ENCODE results near the gene CHRNE.
"Not testable (repeated sequence)": the region's sequence is repeated elsewhere in the genome, so short reads cannot be mapped to it uniquely, and the experiment has no call there.

Gene CHRNE

GRCh38 chr17:4939796-4940554 is 37.1 kb upstream of the CHRNE start, which contains the start of the genes RNF167 and SLC25A11:
Gene RNF167, plus strand, starts transcription at chr17:4940268. Its CDS starts 642 bp downstream, at chr17:4940910.
Gene SLC25A11, minus strand, starts transcription at chr17:4940046. Its CDS starts 136 bp downstream, at chr17:4939910.
- peak; percentile 87 to 94 for DNase-seq (ENCODE audit: low read depth in 2 of 2)

- no peak for DNase-seq (ENCODE audit: low read depth in 2 of 2)
These were observed 36.6 kb upstream of the CHRNE start for GRCh38 chr17:4939546-4939795.

- no peak for DNase-seq (ENCODE audit: low read depth in 2 of 2)
These were observed 36.0 kb upstream of the CHRNE start for GRCh38 chr17:4938688-4939545.

GRCh38 chr17:4938069-4938491 is 35.2 kb upstream of the CHRNE start:
- DNase-seq (ENCODE audit: low read depth in 2 of 2): no peak

GRCh38 chr17:4937553-4937952 is 34.7 kb upstream of the CHRNE start:
- DNase-seq (ENCODE audit: low read depth in 2 of 2): no peak

- no peak for DNase-seq (ENCODE audit: low read depth in 2 of 2)
These were observed 33.5 kb upstream of the CHRNE start for GRCh38 chr17:4936436-4936835.

GRCh38 chr17:4935650-4936049 is 32.8 kb upstream of the CHRNE start:
- DNase-seq (ENCODE audit: low read depth in 2 of 2): no peak

GRCh38 chr17:4934173-4934979 is 31.5 kb upstream of the CHRNE start:
- DNase-seq (ENCODE audit: low read depth in 2 of 2): no peak

- no peak for DNase-seq (ENCODE audit: low read depth in 2 of 2)
These were observed 30.7 kb upstream of the CHRNE start for GRCh38 chr17:4933646-4934045.

- no peak for DNase-seq (ENCODE audit: low read depth in 2 of 2)
These were observed 29.9 kb upstream of the CHRNE start for GRCh38 chr17:4932756-4933155.

GRCh38 chr17:4931963-4932362 is 29.1 kb upstream of the CHRNE start, which contains the start of gene GP1BA:
Gene GP1BA, plus strand, starts transcription at chr17:4932277. Its CDS starts 328 bp downstream, at chr17:4932605.
- DNase-seq (ENCODE audit: low read depth in 2 of 2): no peak

GRCh38 chr17:4928881-4929280 is 26.0 kb upstream of the CHRNE start:
- DNase-seq (ENCODE audit: low read depth in 2 of 2): no peak

GRCh38 chr17:4926577-4927335 is 23.9 kb upstream of the CHRNE start:
- not testable (repeated sequence) for DNase-seq (ENCODE audit: low read depth in 2 of 2)

- no peak for DNase-seq (ENCODE audit: low read depth in 2 of 2)
These were observed 18.4 kb upstream of the CHRNE start for GRCh38 chr17:4921320-4921719.

GRCh38 chr17:4920351-4921048 is 17.6 kb upstream of the CHRNE start:
- DNase-seq (ENCODE audit: low read depth in 2 of 2): no peak

GRCh38 chr17:4919511-4920047 is 16.7 kb upstream of the CHRNE start:
- DNase-seq (ENCODE audit: low read depth in 2 of 2): no peak

GRCh38 chr17:4914551-4914950 is 11.7 kb upstream of the CHRNE start:
- not testable (repeated sequence) for DNase-seq (ENCODE audit: low read depth in 2 of 2)

- no peak for DNase-seq (ENCODE audit: low read depth in 2 of 2)
These were observed 11.1 kb upstream of the CHRNE start for GRCh38 chr17:4913994-4914393.

- DNase-seq (ENCODE audit: low read depth in 2 of 2): peak; percentile 50 to 57
These were observed 6.0 kb upstream of the CHRNE start for GRCh38 chr17:4908711-4909496.

GRCh38 chr17:4908301-4908700 is 5.4 kb upstream of the CHRNE start:
- no peak for DNase-seq (ENCODE audit: low read depth in 2 of 2)

All from stimulated activated CD4-positive, alpha-beta T cell treated with anti-CD3 and anti-CD28 coated beads, Interleukin-1b, Interleukin-23, amount 100 ng/mL, for 4 hours (primary cell).